Uterus (tissue), 4 donors: ENCODE results near the gene BACE2. TPM values are rescaled to one million over a fixed set of nuclear protein-coding genes. Genes with fewer than 3 reads are reported as not detected.

Source experiments
- DNase-seq, 2 donors: peaks; one replicate each; pipeline ENCODE4 v3.0.0-alpha.2; 2019 to 2020
- H3K27ac ChIP-seq, 2 donors: fragments of 200-600 bp; sonication (generic); 1 replicate in 1 of 2; 2 replicates in 1 of 2; pipeline ENCODE4 v1.5.1; 2016 to 2018
- H3K27me3 ChIP-seq, 2 donors: fragments of 200-600 bp; sonication (generic); one replicate each; pipeline ENCODE4 v1.5.1; 2018 to 2019; ENCODE audit warnings: control low read depth in 1 of 2
- H3K36me3 ChIP-seq, 2 donors: fragments of 200-600 bp; sonication (generic); one replicate each; pipeline ENCODE4 v1.5.1; 2019; ENCODE audit warnings: control low read depth in 1 of 2
- H3K4me1 ChIP-seq, 2 donors: fragments of 200-600 bp; sonication (generic); one replicate each; pipeline ENCODE4 v1.5.1; 2018 to 2019; ENCODE audit warnings: control low read depth in 1 of 2
- H3K4me3 ChIP-seq, 2 donors: fragments of 200-600 bp; sonication (generic); 1 replicate in 1 of 2; 2 replicates in 1 of 2; pipeline ENCODE4 v1.5.1; 2018 to 2019; ENCODE audit warnings: mild to moderate bottlenecking in 1 of 2
- H3K9me3 ChIP-seq, 2 donors: fragments of 200-600 bp; sonication (generic); one replicate each; pipeline ENCODE4 v1.5.1; 2019; ENCODE audit warnings: control low read depth in 1 of 2
- CTCF ChIP-seq, 4 experiments: fragments of 200-600 bp in 2 of 4; fragments of 450-650 bp in 2 of 4; sonication (generic) in 2 of 4; IDR thresholded peaks; one replicate each; pipeline ENCODE4 v1.5.1; 2016 to 2019; ENCODE audit warnings: antibody characterized with exemption in 4 of 4, mild to moderate bottlenecking in 2 of 4, moderate library complexity in 1 of 4
- POLR2A ChIP-seq, 2 donors: fragments of 450-650 bp; IDR thresholded peaks; one replicate each; pipeline ENCODE4 v1.6.1; 2016; ENCODE audit warnings: antibody characterized with exemption in 2 of 2, mild to moderate bottlenecking in 1 of 2, moderate library complexity in 1 of 2
- intact Hi-C: fragments of 100-400 bp; cut with DNase I; formaldehyde crosslinking; loops from one replicate; pipeline ENCODE4 v1.15.1; 2023; ENCODE audit warnings: low total_unique reads
- total RNA-seq, 4 donors: library from RNA; depleted of rRNA in 3 of 4; stranded (reverse); fragments of >200 nt in 3 of 4; gene quantifications; one replicate each; pipeline versions ENCODE4 v1.1.0 to v1.2.4, GENCODE V29; 2014 to 2023
- donor health status: DM: yes; HTN: yes; CAD: no.

The BACE2 gene
- total RNA-seq, 4 donors from 2014 or later = 22.8 to 98.8 (median 76.5) TPM

- Histone ChIP-seq H3K4me3 (no peak overlapping the region), H3K4me1 (no peaks in the 10 kb centered on the region), H3K27ac (no peak overlapping the region), H3K9me3 (no peaks in the 10 kb centered on the region), H3K27me3 (no peaks in the 10 kb centered on the region), H3K36me3 (no peaks in the 10 kb centered on the region)
- intact Hi-C loops = no loop called here
- no peak for TF ChIP-seq POLR2A (IDR thresholded peaks at IDR 0.05)
- TF ChIP-seq CTCF (IDR thresholded peaks at IDR 0.05) = no peak
- no peak for DNase-seq
Observed at GRCh38 chr21:41147096-41147978, 20.6 kb upstream of the BACE2 start.

- H3K9me3 ChIP-seq = no peaks in the 10 kb centered on the region
- no peaks in the 10 kb centered on the region for H3K36me3 ChIP-seq
- TF ChIP-seq POLR2A (IDR thresholded peaks at IDR 0.05) = no peak
- no peak overlapping the region for H3K4me3 ChIP-seq
- no peaks in the 10 kb centered on the region for H3K4me1 ChIP-seq
- H3K27me3 ChIP-seq = no peaks in the 10 kb centered on the region
- intact Hi-C loops = no loop called here
- no peak overlapping the region for H3K27ac ChIP-seq
- DNase-seq = no peak
Observed at GRCh38 chr21:41147979-41148355, 20.0 kb upstream of the BACE2 start.

- Histone ChIP-seq H3K4me3 (no peak overlapping the region), H3K27me3 (no peaks in the 10 kb centered on the region), H3K27ac (no peak overlapping the region), H3K4me1 (no peaks in the 10 kb centered on the region), H3K9me3 (no peaks in the 10 kb centered on the region), H3K36me3 (no peaks in the 10 kb centered on the region)
- DNase-seq = no peak
- TF ChIP-seq POLR2A (IDR thresholded peaks at IDR 0.05) (no peak), CTCF (IDR thresholded peaks at IDR 0.05) (no peak)
- intact Hi-C loops = no loop called here
Observed at GRCh38 chr21:41148798-41149197, 19.2 kb upstream of the BACE2 start.

- intact Hi-C loops = no loop called here
- Histone ChIP-seq H3K36me3 (no peaks in the 10 kb centered on the region), H3K27ac (no peak overlapping the region), H3K9me3 (no peaks in the 10 kb centered on the region), H3K4me1 (no peaks in the 10 kb centered on the region), H3K27me3 (no peaks in the 10 kb centered on the region), H3K4me3 (no peak overlapping the region)
- TF ChIP-seq POLR2A (IDR thresholded peaks at IDR 0.05) = no peak
- no peak for TF ChIP-seq CTCF (IDR thresholded peaks at IDR 0.05)
- no peak for DNase-seq
Observed at GRCh38 chr21:41149199-41149598, 18.8 kb upstream of the BACE2 start.

GRCh38 chr21:41152147-41152546 lies 15.8 kb upstream of the BACE2 start:
- Histone ChIP-seq H3K27ac (no peak overlapping the region), H3K27me3 (no peaks in the 10 kb centered on the region), H3K9me3 (no peaks in the 10 kb centered on the region), H3K4me3 (no peak overlapping the region), H3K4me1 (no peaks in the 10 kb centered on the region), H3K36me3 (no peaks in the 10 kb centered on the region)
- TF ChIP-seq POLR2A (IDR thresholded peaks at IDR 0.05) (no peak), CTCF (IDR thresholded peaks at IDR 0.05) (no peak)
- DNase-seq = no peak
- intact Hi-C loops = no loop called here
